GOT3 (cell line): ENCODE results near the gene PDE10A.
"Not testable (repeated sequence)": the region's sequence is repeated elsewhere in the genome, so short reads cannot be mapped to it uniquely, and the experiment has no call there.

Source experiments
- DNase-seq: peaks from one replicate; lab custom pipeline; 2025; ENCODE audit warnings: mixed read lengths; lab: John Stamatoyannopoulos, UW

The PDE10A gene

GRCh38 chr6:165586706-165587105 lies 76.3 kb downstream of the PDE10A start:
- no peak for DNase-seq

- DNase-seq = no peak
These were observed 78.0 kb downstream of the PDE10A start for GRCh38 chr6:165585060-165585459.

- DNase-seq = no peak
These were observed 78.5 kb downstream of the PDE10A start for GRCh38 chr6:165584541-165584940.

- DNase-seq = no peak
These were observed 81.4 kb downstream of the PDE10A start for GRCh38 chr6:165581678-165582077.

- no peak for DNase-seq
These were observed 82.9 kb downstream of the PDE10A start for GRCh38 chr6:165580136-165580535.

GRCh38 chr6:165579151-165579550 lies 83.9 kb downstream of the PDE10A start:
- no peak for DNase-seq

GRCh38 chr6:165577556-165577955 lies 85.5 kb downstream of the PDE10A start:
- DNase-seq = no peak

GRCh38 chr6:165575158-165575549 lies 87.9 kb downstream of the PDE10A start:
- DNase-seq = no peak

- no peak for DNase-seq
These were observed 88.6 kb downstream of the PDE10A start for GRCh38 chr6:165574220-165575157.

GRCh38 chr6:165573671-165574070 lies 89.4 kb downstream of the PDE10A start:
- DNase-seq = no peak

GRCh38 chr6:165571721-165572132 lies 91.3 kb downstream of the PDE10A start:
- no peak for DNase-seq

- no peak for DNase-seq
These were observed 91.9 kb downstream of the PDE10A start for GRCh38 chr6:165571068-165571682.

- no peak for DNase-seq
These were observed 94.7 kb downstream of the PDE10A start for GRCh38 chr6:165568326-165568725.

GRCh38 chr6:165566088-165566828 lies 96.8 kb downstream of the PDE10A start:
- DNase-seq = no peak

- no peak for DNase-seq
These were observed 100.5 kb downstream of the PDE10A start for GRCh38 chr6:165562421-165563090.

- DNase-seq = no peak
These were observed 103.4 kb downstream of the PDE10A start for GRCh38 chr6:165559632-165560031.

GRCh38 chr6:165558097-165558496 lies 104.9 kb downstream of the PDE10A start:
- not testable (repeated sequence) for DNase-seq

- DNase-seq = no peak
These were observed 105.4 kb downstream of the PDE10A start for GRCh38 chr6:165557674-165558073.

GRCh38 chr6:165556116-165556843 lies 106.8 kb downstream of the PDE10A start:
- DNase-seq = no peak

- not testable (repeated sequence) for DNase-seq
These were observed 108.4 kb downstream of the PDE10A start for GRCh38 chr6:165554644-165555043.

- no peak for DNase-seq
These were observed 110.7 kb downstream of the PDE10A start for GRCh38 chr6:165552248-165552736.
